ENCODE results near the gene ROR1. TPM values are rescaled to one million over a fixed set of nuclear protein-coding genes. Genes with fewer than 3 reads are reported as not detected.

Gene ROR1
- total and polyA plus RNA-seq, 2 of the 4 experiments (the other 2 are of a cell fraction): 4.4 to 10.0 TPM

DNA sequence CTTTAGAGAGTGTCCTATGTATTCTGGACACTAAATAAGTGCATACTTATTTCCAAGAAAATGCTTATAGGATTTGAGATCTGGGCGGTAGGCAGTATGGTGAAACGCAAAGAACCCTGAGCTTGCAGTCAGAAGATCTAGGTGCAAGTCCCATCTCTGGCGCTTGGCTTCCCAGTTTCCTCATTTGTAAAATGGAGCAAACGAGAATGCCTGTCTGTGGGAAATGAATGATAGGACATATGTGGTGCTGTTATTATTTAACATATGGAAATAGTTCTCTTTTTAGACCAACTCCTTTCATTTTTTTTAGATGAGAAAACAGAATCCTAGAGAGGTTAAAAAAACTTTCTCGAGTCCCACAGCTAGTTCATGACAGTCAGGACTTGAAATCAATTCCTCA, 25.2 kb upstream of the ROR1 start:
- dilution Hi-C loops (cut with HindIII; ENCODE audit: low sequenced_read_pairs, unreplicated experiment): no loop called here
- H3K4me2 ChIP-seq (ENCODE audit: low read depth, low read length): no peak overlapping the region
- H3K9ac ChIP-seq (ENCODE audit: low read depth, low read length): no peak overlapping the region
- BruUV-seq (replicated peaks): no TSS peak
- H3K9me3 ChIP-seq (ENCODE audit: control insufficient read depth, insufficient read depth, low read length): 0 out of 2 replicates have a peak, but pooled peaks cover 2% of the 10 kb centered on the region
- intact Hi-C loops (cut with micrococcal nuclease): no loop called here
- no peak overlapping the region for H3K56ac ChIP-seq (ENCODE audit: extremely low read depth, insufficient read depth, low read length)
- H2BK20ac ChIP-seq (ENCODE audit: low read depth, low read length): no peak overlapping the region
- ChIA-PET POLR2A (ENCODE audit: unreplicated experiment) (no interaction called here), CTCF (no interaction called here)
- H3K14ac ChIP-seq (replicated peaks; ENCODE audit: low read depth, low read length): no peak overlapping the region
- H2AK9ac ChIP-seq (replicated peaks; ENCODE audit: low read depth, low read length, poor library complexity): no peak overlapping the region
- H4K5ac ChIP-seq (ENCODE audit: low read depth, low read length): no peak overlapping the region
- H3K4me3 ChIP-seq (ENCODE audit: insufficient read depth, low read depth, low read length): no peak overlapping the region
- H2AFZ ChIP-seq (replicated peaks; ENCODE audit: low read length, poor library complexity): no peak overlapping the region
- peaks cover 11% of the 10 kb centered on the region for H3K27me3 ChIP-seq (ENCODE audit: control insufficient read depth, insufficient read depth, low read length)
- peaks cover 6% of the 10 kb centered on the region; the same call in 1 of the 2 replicates for H3K4me1 ChIP-seq (ENCODE audit: control insufficient read depth, insufficient read depth, low read length)
- no peak overlapping the region for H4K8ac ChIP-seq (ENCODE audit: low read depth in 2 of 2, low read length in 2 of 2)
- H2BK5ac ChIP-seq (ENCODE audit: low read depth, low read length, poor library complexity, severe bottlenecking): no peak overlapping the region
- no peak overlapping the region for H3K4ac ChIP-seq (ENCODE audit: low read depth, low read length)
- TF ChIP-seq SMC3 (IDR thresholded peaks at IDR 0.05; ENCODE audit: low read depth, low read length) (no peak), POLR2A (IDR thresholded peaks at IDR 0.05; ENCODE audit: low read depth, low read length) (no peak), RCOR1 (IDR thresholded peaks at IDR 0.05; ENCODE audit: insufficient replicate concordance, low read length) (no peak), NFE2L2 (IDR thresholded peaks at IDR 0.05; ENCODE audit: low read depth, low read length) (no peak), MXI1 (IDR thresholded peaks at IDR 0.05; ENCODE audit: borderline replicate concordance, low read depth, low read length) (no peak)
- H3K18ac ChIP-seq (ENCODE audit: low read depth, low read length): no peak overlapping the region
- H2BK15ac ChIP-seq (ENCODE audit: low read depth, low read length): no peak overlapping the region
- peaks cover 8% of the 10 kb centered on the region; the same call in 1 of the 2 replicates for H3K9me1 ChIP-seq (ENCODE audit: insufficient read depth, low read length)
- H2AK5ac ChIP-seq (ENCODE audit: low read depth, low read length): no peak overlapping the region
- H2BK120ac ChIP-seq (ENCODE audit: low read depth, low read length): no peak overlapping the region
- no peaks in the 10 kb centered on the region for H3K79me1 ChIP-seq (ENCODE audit: low read depth in 1 of 2, low read length in 2 of 2)
- no peaks in the 10 kb centered on the region for H4K20me1 ChIP-seq (ENCODE audit: insufficient read depth, low read length)
- H3K23ac ChIP-seq (ENCODE audit: low read depth, low read length): no peak overlapping the region
- H4K91ac ChIP-seq (ENCODE audit: insufficient read depth, low read depth, low read length): no peak overlapping the region
- in situ Hi-C loops (cut with MboI; ENCODE audit: low sequenced_read_pairs): no loop called here
- 100% methylated on average over 1 of the region's 5 CpGs; no CpG with 5 or more reads in 1 of the 2 experiments for WGBS, 2 experiments (ENCODE audit: extremely low coverage in 2 of 2, insufficient read length in 1 of 2)
- H3K27ac ChIP-seq (ENCODE audit: insufficient read depth, low read length): no peak overlapping the region
- no peak for DNase-seq
- no peaks in the 10 kb centered on the region for H3K36me3 ChIP-seq (ENCODE audit: control insufficient read depth, insufficient read depth, low read length)
- ATAC-seq (ENCODE audit: low read depth): no peak
